ENCODE data around the gene GPC1. TPM values are rescaled to one million over a fixed set of nuclear protein-coding genes. Genes with fewer than 3 reads are reported as not detected.

Gene GPC1
- total RNA-seq, 1 experiment from 2014 or later: 38.9 TPM

DNA sequence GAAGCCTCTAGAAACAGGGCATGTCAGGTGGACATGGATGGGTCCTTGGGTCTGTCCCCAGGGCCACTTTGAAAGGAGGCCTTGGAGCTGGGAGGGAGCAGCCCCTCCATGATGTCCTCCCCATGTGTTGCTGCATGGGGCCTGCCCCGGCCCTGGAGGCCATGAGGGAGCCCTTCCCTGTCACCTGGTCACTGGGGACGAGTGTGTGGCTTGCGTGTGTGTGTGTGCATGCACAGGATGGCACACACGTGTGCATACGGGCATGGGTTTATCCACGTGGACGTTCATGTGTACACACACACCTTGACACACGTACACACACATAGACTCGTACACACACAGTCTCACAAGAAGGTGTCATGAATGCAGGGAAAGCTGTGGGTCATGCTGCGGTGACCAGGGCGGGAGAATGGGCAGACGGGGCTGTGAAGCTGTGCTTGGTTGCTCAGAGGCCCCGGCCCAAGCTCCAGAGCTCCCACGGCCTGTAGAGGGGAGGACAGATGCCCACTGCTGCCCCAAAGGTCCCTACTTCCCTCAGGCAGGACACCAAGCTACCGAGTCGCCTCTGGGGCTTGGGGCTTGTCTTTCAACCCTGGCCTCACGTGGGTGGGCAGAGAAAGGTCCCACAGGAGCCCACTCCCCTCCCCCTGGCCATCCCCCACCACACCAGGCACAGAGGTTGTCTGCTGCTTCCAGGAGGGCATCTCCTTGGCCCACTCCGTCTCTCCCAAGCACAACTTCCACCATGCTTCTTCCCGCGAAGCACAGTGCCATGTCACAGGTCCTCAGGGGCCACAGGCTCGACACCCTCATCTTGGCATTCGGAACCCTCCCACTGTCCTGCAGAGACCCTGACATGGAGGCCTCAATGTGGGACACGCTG lies 42.3 kb upstream of the GPC1 start:
- DNase-seq (ENCODE audit: unreplicated experiment): no peak
- no TSS peak for BruUV-seq (replicated peaks)
- intact Hi-C loops (cut with micrococcal nuclease): no loop called here
- no peaks in the 10 kb centered on the region for H3K4me1 Mint-ChIP-seq (ENCODE audit: insufficient read depth, unreplicated experiment)
- H3K9me3 Mint-ChIP-seq (ENCODE audit: unreplicated experiment): no peaks in the 10 kb centered on the region
- H3K4me3 Mint-ChIP-seq (ENCODE audit: unreplicated experiment): no peak overlapping the region
- peaks cover 6% of the 10 kb centered on the region for H3K36me3 Mint-ChIP-seq (ENCODE audit: insufficient read depth, unreplicated experiment)
- no peaks in the 10 kb centered on the region for H3K27me3 Mint-ChIP-seq (ENCODE audit: insufficient read depth, unreplicated experiment)
- TF ChIP-seq, protein P1, sequence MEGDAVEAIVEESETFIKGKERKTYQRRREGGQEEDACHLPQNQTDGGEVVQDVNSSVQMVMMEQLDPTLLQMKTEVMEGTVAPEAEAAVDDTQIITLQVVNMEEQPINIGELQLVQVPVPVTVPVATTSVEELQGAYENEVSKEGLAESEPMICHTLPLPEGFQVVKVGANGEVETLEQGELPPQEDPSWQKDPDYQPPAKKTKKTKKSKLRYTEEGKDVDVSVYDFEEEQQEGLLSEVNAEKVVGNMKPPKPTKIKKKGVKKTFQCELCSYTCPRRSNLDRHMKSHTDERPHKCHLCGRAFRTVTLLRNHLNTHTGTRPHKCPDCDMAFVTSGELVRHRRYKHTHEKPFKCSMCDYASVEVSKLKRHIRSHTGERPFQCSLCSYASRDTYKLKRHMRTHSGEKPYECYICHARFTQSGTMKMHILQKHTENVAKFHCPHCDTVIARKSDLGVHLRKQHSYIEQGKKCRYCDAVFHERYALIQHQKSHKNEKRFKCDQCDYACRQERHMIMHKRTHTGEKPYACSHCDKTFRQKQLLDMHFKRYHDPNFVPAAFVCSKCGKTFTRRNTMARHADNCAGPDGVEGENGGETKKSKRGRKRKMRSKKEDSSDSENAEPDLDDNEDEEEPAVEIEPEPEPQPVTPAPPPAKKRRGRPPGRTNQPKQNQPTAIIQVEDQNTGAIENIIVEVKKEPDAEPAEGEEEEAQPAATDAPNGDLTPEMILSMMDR (IDR thresholded peaks at IDR 0.05; ENCODE audit: unreplicated experiment): no peak
- ChIA-PET POLR2A (no interaction called here), CTCF (no interaction called here)
- H3K27ac Mint-ChIP-seq (ENCODE audit: low read depth, unreplicated experiment): no peak overlapping the region

DNA sequence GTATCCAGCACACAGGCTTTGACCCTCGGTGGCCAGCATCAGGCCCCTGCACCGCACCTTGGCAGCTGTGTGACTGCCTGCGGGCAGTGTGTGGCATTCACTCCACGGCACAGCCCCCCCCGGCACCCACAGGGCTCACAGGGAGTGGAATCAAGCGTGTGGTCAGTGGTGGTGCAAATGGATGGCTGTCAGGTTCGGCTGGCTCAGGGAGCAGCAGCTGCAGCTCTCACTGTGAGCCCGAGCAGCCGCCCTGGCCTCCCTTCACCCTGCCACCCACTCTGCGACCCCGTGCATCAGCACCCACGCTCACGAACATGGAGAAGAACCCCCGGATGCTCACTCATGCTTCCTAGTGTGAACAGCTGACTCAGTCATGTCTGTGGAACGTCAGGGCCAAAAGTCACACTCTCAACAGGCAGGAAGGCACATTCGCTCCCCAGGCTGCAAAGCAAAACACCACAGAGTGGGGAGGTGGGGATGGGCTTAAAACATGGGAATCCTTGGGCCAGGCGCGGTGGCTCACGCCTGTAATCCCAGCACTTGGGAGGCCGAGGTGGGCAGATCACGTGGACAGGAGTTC lies 41.5 kb upstream of the GPC1 start:
- H3K4me1 Mint-ChIP-seq (ENCODE audit: insufficient read depth, unreplicated experiment): no peaks in the 10 kb centered on the region
- ChIA-PET POLR2A (no interaction called here), CTCF (no interaction called here)
- intact Hi-C loops (cut with micrococcal nuclease): no loop called here
- TF ChIP-seq, protein P1 (IDR thresholded peaks at IDR 0.05; ENCODE audit: unreplicated experiment): no peak
- no TSS peak for BruUV-seq (replicated peaks)
- DNase-seq (ENCODE audit: unreplicated experiment): no peak
- H3K36me3 Mint-ChIP-seq (ENCODE audit: insufficient read depth, unreplicated experiment): peaks cover 6% of the 10 kb centered on the region
- H3K27ac Mint-ChIP-seq (ENCODE audit: low read depth, unreplicated experiment): no peak overlapping the region
- no peak overlapping the region for H3K4me3 Mint-ChIP-seq (ENCODE audit: unreplicated experiment)
- H3K9me3 Mint-ChIP-seq (ENCODE audit: unreplicated experiment): no peaks in the 10 kb centered on the region
- H3K27me3 Mint-ChIP-seq (ENCODE audit: insufficient read depth, unreplicated experiment): no peaks in the 10 kb centered on the region

DNA sequence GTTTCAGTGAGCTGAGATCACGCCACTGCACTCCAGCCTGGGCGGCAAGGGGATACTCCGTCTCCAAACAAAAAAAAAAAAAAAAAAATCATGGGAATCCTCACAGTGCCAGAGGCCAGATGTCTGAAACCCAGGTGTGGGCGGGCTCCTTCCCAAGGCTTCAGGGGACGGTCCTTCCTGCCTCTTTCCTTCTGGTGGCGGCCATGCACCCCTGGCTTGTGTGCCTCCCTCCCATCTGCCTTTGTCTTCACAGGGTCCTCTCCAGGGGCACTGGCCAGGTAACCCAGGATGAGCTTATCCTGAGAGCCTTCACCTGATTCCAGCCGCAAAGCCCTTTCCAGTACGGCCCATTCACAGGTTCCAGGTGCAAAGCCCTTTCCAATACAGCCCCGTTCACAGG lies 40.9 kb upstream of the GPC1 start:
- no peaks in the 10 kb centered on the region for H3K27me3 Mint-ChIP-seq (ENCODE audit: insufficient read depth, unreplicated experiment)
- H3K9me3 Mint-ChIP-seq (ENCODE audit: unreplicated experiment): no peaks in the 10 kb centered on the region
- no peaks in the 10 kb centered on the region for H3K4me1 Mint-ChIP-seq (ENCODE audit: insufficient read depth, unreplicated experiment)
- CTCF ChIA-PET: no interaction called here
- no peak overlapping the region for H3K4me3 Mint-ChIP-seq (ENCODE audit: unreplicated experiment)
- peaks cover 6% of the 10 kb centered on the region for H3K36me3 Mint-ChIP-seq (ENCODE audit: insufficient read depth, unreplicated experiment)
- no TSS peak for BruUV-seq (replicated peaks)
- TF ChIP-seq, protein P1 (IDR thresholded peaks at IDR 0.05; ENCODE audit: unreplicated experiment): no peak
- H3K27ac Mint-ChIP-seq (ENCODE audit: low read depth, unreplicated experiment): no peak overlapping the region
- POLR2A ChIA-PET: interaction anchor here (0.7 kb wide), 2 partner anchors 37 to 632 kb away, joined by 3 read pairs; no protein-coding TSS in a partner anchor
- no peak for DNase-seq (ENCODE audit: unreplicated experiment)
- intact Hi-C loops (cut with micrococcal nuclease): no loop called here

DNA sequence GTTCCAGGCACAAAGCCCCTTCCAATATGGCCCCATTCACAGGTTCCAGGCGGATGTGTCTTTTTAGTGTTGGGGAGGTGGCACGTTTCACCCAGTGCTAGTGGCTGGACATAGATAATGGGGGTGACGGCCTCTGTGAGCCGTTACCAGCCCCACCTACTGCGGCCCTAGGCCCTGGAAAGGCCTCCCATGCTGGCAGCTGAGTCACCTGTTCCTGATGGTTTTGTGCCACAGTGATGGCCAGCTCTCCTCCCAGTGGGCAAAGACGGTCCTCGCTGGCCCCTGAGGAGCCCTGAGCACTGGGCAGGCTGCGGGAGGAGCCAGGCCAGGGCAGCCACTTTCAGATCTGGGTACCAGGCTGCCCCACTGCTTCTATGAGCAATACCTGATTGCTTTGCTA lies 40.0 kb upstream of the GPC1 start:
- H3K27ac Mint-ChIP-seq (ENCODE audit: low read depth, unreplicated experiment): no peak overlapping the region
- CTCF ChIA-PET: no interaction called here
- no peak for DNase-seq (ENCODE audit: unreplicated experiment)
- H3K36me3 Mint-ChIP-seq (ENCODE audit: insufficient read depth, unreplicated experiment): peaks cover 6% of the 10 kb centered on the region
- no peaks in the 10 kb centered on the region for H3K4me1 Mint-ChIP-seq (ENCODE audit: insufficient read depth, unreplicated experiment)
- intact Hi-C loops (cut with micrococcal nuclease): no loop called here
- TF ChIP-seq, protein P1 (IDR thresholded peaks at IDR 0.05; ENCODE audit: unreplicated experiment): no peak
- no TSS peak for BruUV-seq (replicated peaks)
- POLR2A ChIA-PET: interaction anchor here (0.7 kb wide), 3 partner anchors 36 to 1241 kb away, joined by 3 read pairs; no protein-coding TSS in a partner anchor
- H3K9me3 Mint-ChIP-seq (ENCODE audit: unreplicated experiment): no peaks in the 10 kb centered on the region
- no peak overlapping the region for H3K4me3 Mint-ChIP-seq (ENCODE audit: unreplicated experiment)
- H3K27me3 Mint-ChIP-seq (ENCODE audit: insufficient read depth, unreplicated experiment): no peaks in the 10 kb centered on the region

Data from MCF 10A (cell line).